HCT116 (cell line): ENCODE results near the gene WSCD1. TPM values are rescaled to one million over a fixed set of nuclear protein-coding genes. Genes with fewer than 3 reads are reported as not detected.

Experiments
- ATAC-seq: fragments of 200-7000 bp; cut with Tn5 transposase; 2 replicates; pipeline ENCODE4 v1.9.1; 2020; ENCODE audit warnings: mild to moderate bottlenecking, moderate library complexity
- BruUV-seq: library from RNA; stranded (reverse); fragments of 400-500 nt; replicated peaks from 2 replicates; lab custom pipeline; 2021; lab: Mats Ljungman, UMichigan
- CTCF ChIA-PET: fragments of 300-600 bp; sonication (Branson Sonifier 250); formaldehyde crosslinking; loops from one replicate; lab custom pipeline; 2021; ENCODE audit warnings: antibody characterized with exemption; lab: Charles Lee
- POLR2A ChIA-PET: fragments of 300-600, 350-600 bp; sonication (Branson Sonifier 250); formaldehyde crosslinking; loops from one replicate; lab custom pipeline; 2021; ENCODE audit warnings: antibody characterized with exemption; lab: Charles Lee
- RAD21 ChIA-PET, 2 experiments: fragments of 300-600 bp; sonication (Branson Sonifier 250); formaldehyde crosslinking; loops; one replicate each; lab custom pipeline; 2023; ENCODE audit warnings: low total read pairs in 2 of 2; ENCODE audit not compliant: uncharacterized antibody in 2 of 2, unreplicated experiment in 2 of 2, low non-redundant PET in 1 of 2; lab: Charles Lee
- DNase-seq: peaks from one replicate; pipeline ENCODE4 v3.0.0-alpha.2; 2010; ENCODE audit warnings: low read depth, low spot score
- H2AFZ ChIP-seq: fragments of 200-600 bp; shearing (Covaris generic), sonication (generic); 2 replicates; pipeline ENCODE4 v1.6.1; 2017; ENCODE audit warnings: low read depth, mixed run types, mixed read lengths, antibody characterized with exemption, low read length; ENCODE audit not compliant: poor library complexity, severe bottlenecking
- H3K27ac ChIP-seq: 2 replicates; pipeline ENCODE4 v1.5.1; 2012; ENCODE audit warnings: low read depth, low read length
- H3K27me3 ChIP-seq: fragments of 200-600 bp; sonication (generic); 2 replicates; pipeline ENCODE4 v1.6.1; 2016; ENCODE audit warnings: mixed run types, low read length, mixed read lengths; ENCODE audit not compliant: insufficient read depth
- H3K36me3 ChIP-seq, 2 experiments: fragments of 200-500 bp in 1 of 2; fragments of 200-600 bp in 1 of 2; sonication (Bioruptor generic) in 1 of 2; sonication (generic) in 1 of 2; 2 replicates each; pipeline versions ENCODE4 v1.5.1 to v1.6.1; 2014 to 2016; ENCODE audit warnings: low read length in 2 of 2, inconsistent platforms in 1 of 2, mixed read lengths in 1 of 2, mixed run types in 1 of 2; ENCODE audit not compliant: insufficient read depth in 2 of 2, control insufficient read depth in 1 of 2
- H3K4me1 ChIP-seq, 2 experiments: fragments of 200-600 bp in 1 of 2; sonication (generic) in 1 of 2; 2 replicates each; pipeline versions ENCODE4 v1.5.1 to v1.6.1; 2012 to 2017; ENCODE audit warnings: low read length in 2 of 2, inconsistent platforms in 1 of 2, mild to moderate bottlenecking in 1 of 2, mixed read lengths in 1 of 2, mixed run types in 1 of 2, moderate library complexity in 1 of 2; ENCODE audit not compliant: insufficient read depth in 2 of 2, control insufficient read depth in 1 of 2
- H3K4me2 ChIP-seq: fragments of 200-600 bp; sonication (generic); 2 replicates; pipeline ENCODE4 v1.6.1; 2017; ENCODE audit warnings: mixed run types, low read length, mixed read lengths
- H3K4me3 ChIP-seq, 2 experiments: fragments of 200-600 bp in 1 of 2; sonication (generic) in 1 of 2; replicated peaks in 1 of 2; 2 replicates each; pipeline ENCODE4 v1.5.1; 2011 to 2016; ENCODE audit warnings: low read length in 2 of 2, control low read depth in 1 of 2, low read depth in 1 of 2, mild to moderate bottlenecking in 1 of 2, mixed read lengths in 1 of 2, mixed run types in 1 of 2
- H3K79me2 ChIP-seq: fragments of 200-600 bp; sonication (generic); 2 replicates; pipeline ENCODE4 v1.6.1; 2017; ENCODE audit warnings: mild to moderate bottlenecking, mixed run types, low read length, moderate library complexity, mixed read lengths; ENCODE audit not compliant: insufficient read depth
- H3K9ac ChIP-seq: fragments of 200-600 bp; sonication (generic); 2 replicates; pipeline ENCODE4 v1.6.1; 2016; ENCODE audit warnings: low read length, mixed read lengths
- H3K9me2 ChIP-seq: fragments of 200-600 bp; sonication (generic), shearing (Covaris generic); 2 replicates; pipeline ENCODE4 v1.6.1; 2017; ENCODE audit warnings: mixed run types, mild to moderate bottlenecking, moderate library complexity; ENCODE audit not compliant: insufficient read depth
- H3K9me3 ChIP-seq, 2 experiments: fragments of 200-500 bp in 1 of 2; fragments of 200-600 bp in 1 of 2; sonication (Bioruptor generic) in 1 of 2; sonication (generic) in 1 of 2; 2 replicates each; pipeline ENCODE4 v1.6.1; 2014 to 2017; ENCODE audit warnings: low read length in 2 of 2, mixed read lengths in 2 of 2, inconsistent platforms in 1 of 2, low read depth in 1 of 2, mild to moderate bottlenecking in 1 of 2, mixed run types in 1 of 2, moderate library complexity in 1 of 2; ENCODE audit not compliant: control insufficient read depth in 1 of 2, insufficient read depth in 1 of 2
- H4K20me1 ChIP-seq: fragments of 200-600 bp; sonication (generic), shearing (Covaris generic); 2 replicates; pipeline ENCODE4 v1.6.1; 2017; ENCODE audit warnings: mixed run types, mild to moderate bottlenecking, moderate library complexity; ENCODE audit not compliant: insufficient read depth
- ATF3 ChIP-seq: IDR thresholded peaks from 2 replicates; pipeline ENCODE4 v1.6.1; 2012
- CBX3 ChIP-seq: IDR thresholded peaks from 2 replicates; pipeline ENCODE4 v1.6.1; 2012; ENCODE audit warnings: low read depth
- CEBPB ChIP-seq: IDR thresholded peaks from 2 replicates; pipeline ENCODE4 v1.6.1; 2012; ENCODE audit warnings: low read depth
- EGR1 ChIP-seq: IDR thresholded peaks from 2 replicates; pipeline ENCODE4 v1.6.1; 2012; ENCODE audit warnings: low read depth
- EZH2 ChIP-seq: fragments of 200-600 bp; sonication (generic); IDR thresholded peaks from 2 replicates; pipeline ENCODE4 v1.6.1; 2017; ENCODE audit warnings: antibody characterized with exemption, mixed run types
- JUND ChIP-seq: IDR thresholded peaks from 2 replicates; pipeline ENCODE4 v1.6.1; 2012
- MAX ChIP-seq: IDR thresholded peaks from 2 replicates; pipeline ENCODE4 v1.6.1; 2012
- POLR2A ChIP-seq: IDR thresholded peaks from 2 replicates; pipeline ENCODE4 v1.7.0; 2011; ENCODE audit warnings: borderline replicate concordance; ENCODE audit not compliant: insufficient read depth, insufficient read length; ENCODE audit errors: extremely low read depth
- POLR2AphosphoS5 ChIP-seq: IDR thresholded peaks from 2 replicates; pipeline ENCODE4 v1.6.1; 2011; ENCODE audit warnings: mild to moderate bottlenecking, low read depth, low read length, moderate library complexity
- RAD21 ChIP-seq: IDR thresholded peaks from 2 replicates; pipeline ENCODE4 v1.6.1; 2012; ENCODE audit warnings: low read depth, mild to moderate bottlenecking
- SP1 ChIP-seq: IDR thresholded peaks from 2 replicates; pipeline ENCODE4 v1.6.1; 2012; ENCODE audit warnings: low read depth
- SRF ChIP-seq: IDR thresholded peaks from 2 replicates; pipeline ENCODE4 v1.6.1; 2012; ENCODE audit warnings: low read depth
- TCF7L2 ChIP-seq: IDR thresholded peaks from 2 replicates; pipeline ENCODE4 v1.7.0; 2011; ENCODE audit warnings: borderline replicate concordance, inconsistent platforms; ENCODE audit not compliant: insufficient read depth, insufficient read length; ENCODE audit errors: extremely low read depth
- YY1 ChIP-seq: IDR thresholded peaks from 2 replicates; pipeline ENCODE4 v1.6.1; 2011; ENCODE audit warnings: low read length, low read depth, moderate library complexity, mild to moderate bottlenecking; ENCODE audit not compliant: insufficient replicate concordance; ENCODE audit errors: extremely low read depth
- ZBTB33 ChIP-seq: IDR thresholded peaks from 2 replicates; pipeline ENCODE4 v1.6.1; 2011; ENCODE audit warnings: mild to moderate bottlenecking, low read length, moderate library complexity; ENCODE audit not compliant: insufficient replicate concordance; ENCODE audit errors: extremely low read depth
- ZNF274 ChIP-seq: fragments of 200-500 bp; sonication (Bioruptor generic); IDR thresholded peaks from 2 replicates; pipeline ENCODE4 v1.6.1; 2014; ENCODE audit warnings: mild to moderate bottlenecking, low read depth, low read length, inconsistent platforms
- intact Hi-C: fragments of 100-400 bp; cut with micrococcal nuclease; formaldehyde crosslinking; loops from 2 replicates; pipeline ENCODE4 v1.10.0; 2022
- total RNA-seq: library from RNA; stranded (reverse); gene quantifications from one replicate; pipeline ENCODE4 v1.2.1, GENCODE V29; 2021; ENCODE audit not compliant: unreplicated experiment
- TF ChIP-seq, protein P1 (sequence below), 3 experiments: fragments of 200-600 bp in 1 of 3; sonication (generic) in 1 of 3; IDR thresholded peaks in 2 of 3; conservative IDR thresholded peaks in 1 of 3; 2 replicates each; pipeline ENCODE4 v1.5.1; 2012 to 2017; ENCODE audit warnings: low read depth in 2 of 3, low read length in 2 of 3, antibody characterized with exemption in 1 of 3, borderline replicate concordance in 1 of 3, control low read depth in 1 of 3, mild to moderate bottlenecking in 1 of 3, mixed read lengths in 1 of 3, mixed run types in 1 of 3, moderate library complexity in 1 of 3; ENCODE audit not compliant: insufficient read depth in 1 of 3
- TF ChIP-seq, protein P2 (sequence below): IDR thresholded peaks from 2 replicates; pipeline ENCODE4 v1.6.1; 2012; ENCODE audit warnings: low read depth

WSCD1 gene
- total RNA-seq, 1 experiment from 2014 or later: 0.15 TPM

DNA sequence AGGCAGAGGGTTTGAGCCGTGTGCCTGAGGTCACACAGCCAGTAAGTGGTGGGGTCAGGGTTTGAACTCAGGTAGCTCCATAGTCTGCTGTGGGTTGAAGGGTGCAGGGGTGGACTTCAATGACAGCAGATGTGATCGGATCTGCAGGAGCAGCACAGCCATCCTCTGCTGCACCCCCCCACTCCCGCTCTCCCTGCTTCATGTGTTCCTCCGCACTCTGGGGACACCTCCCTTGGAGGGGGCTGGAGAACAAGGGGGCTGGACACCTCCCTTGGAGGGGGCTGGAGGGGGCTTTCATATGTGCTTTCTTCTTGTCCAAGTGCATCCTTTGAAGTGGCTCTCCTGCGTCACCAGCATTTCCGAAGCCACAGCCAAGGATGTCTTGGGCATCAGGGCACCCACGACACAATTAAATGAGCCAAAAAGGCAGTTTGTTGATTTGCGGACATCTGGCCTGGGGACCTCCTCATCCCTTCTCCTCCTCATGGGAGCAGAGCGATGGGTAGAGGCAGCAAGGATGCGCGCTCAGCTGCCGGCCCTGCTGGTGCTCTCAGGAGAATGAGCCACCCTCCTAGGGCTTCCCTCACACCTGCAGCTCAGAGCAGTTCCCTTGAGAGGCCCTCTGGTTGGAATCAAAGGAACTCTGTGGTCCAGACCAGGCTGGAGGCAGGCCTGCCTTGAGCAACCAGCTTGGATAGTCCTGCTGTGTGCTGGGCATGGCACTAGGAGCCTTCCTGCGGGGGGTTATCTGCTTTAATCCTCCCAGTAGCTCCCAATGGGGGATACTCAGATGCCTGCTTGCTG lies 26.2 kb downstream of the WSCD1 start:
- Histone ChIP-seq H3K27ac (no peak overlapping the region), H3K36me3 (no peaks in the 10 kb centered on the region), H3K9ac (no peak overlapping the region), H3K4me1 (no peaks in the 10 kb centered on the region), H3K79me2 (no peaks in the 10 kb centered on the region), H3K4me2 (no peak overlapping the region), H3K27me3 (peaks cover 74% of the 10 kb centered on the region)
- RAD21 ChIA-PET: no interaction called here
- DNase-seq (no peak), ATAC-seq (no peak)
- TF ChIP-seq MAX: no peak
- TF ChIP-seq EZH2: no peak
- TF ChIP-seq ZBTB33: no peak
- no peak for TF ChIP-seq POLR2AphosphoS5
- no peak for TF ChIP-seq TCF7L2
- TF ChIP-seq ZNF274: no peak
- TF ChIP-seq CEBPB: no peak
- no peak for TF ChIP-seq SP1
- TF ChIP-seq, protein P1, sequence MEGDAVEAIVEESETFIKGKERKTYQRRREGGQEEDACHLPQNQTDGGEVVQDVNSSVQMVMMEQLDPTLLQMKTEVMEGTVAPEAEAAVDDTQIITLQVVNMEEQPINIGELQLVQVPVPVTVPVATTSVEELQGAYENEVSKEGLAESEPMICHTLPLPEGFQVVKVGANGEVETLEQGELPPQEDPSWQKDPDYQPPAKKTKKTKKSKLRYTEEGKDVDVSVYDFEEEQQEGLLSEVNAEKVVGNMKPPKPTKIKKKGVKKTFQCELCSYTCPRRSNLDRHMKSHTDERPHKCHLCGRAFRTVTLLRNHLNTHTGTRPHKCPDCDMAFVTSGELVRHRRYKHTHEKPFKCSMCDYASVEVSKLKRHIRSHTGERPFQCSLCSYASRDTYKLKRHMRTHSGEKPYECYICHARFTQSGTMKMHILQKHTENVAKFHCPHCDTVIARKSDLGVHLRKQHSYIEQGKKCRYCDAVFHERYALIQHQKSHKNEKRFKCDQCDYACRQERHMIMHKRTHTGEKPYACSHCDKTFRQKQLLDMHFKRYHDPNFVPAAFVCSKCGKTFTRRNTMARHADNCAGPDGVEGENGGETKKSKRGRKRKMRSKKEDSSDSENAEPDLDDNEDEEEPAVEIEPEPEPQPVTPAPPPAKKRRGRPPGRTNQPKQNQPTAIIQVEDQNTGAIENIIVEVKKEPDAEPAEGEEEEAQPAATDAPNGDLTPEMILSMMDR (IDR thresholded peaks at IDR 0.05 in 2 of 3, conservative IDR thresholded peaks at IDR 0.05 in 1 of 3; ENCODE audit: borderline replicate concordance in 1 of 3, insufficient read depth in 1 of 3, low read depth in 2 of 3, low read length in 2 of 3): no peak
- no peak for TF ChIP-seq JUND
- TF ChIP-seq RAD21: no peak
- TF ChIP-seq SRF: no peak
- no peak for TF ChIP-seq EGR1
- no peak for TF ChIP-seq CBX3
- TF ChIP-seq, protein P2, sequence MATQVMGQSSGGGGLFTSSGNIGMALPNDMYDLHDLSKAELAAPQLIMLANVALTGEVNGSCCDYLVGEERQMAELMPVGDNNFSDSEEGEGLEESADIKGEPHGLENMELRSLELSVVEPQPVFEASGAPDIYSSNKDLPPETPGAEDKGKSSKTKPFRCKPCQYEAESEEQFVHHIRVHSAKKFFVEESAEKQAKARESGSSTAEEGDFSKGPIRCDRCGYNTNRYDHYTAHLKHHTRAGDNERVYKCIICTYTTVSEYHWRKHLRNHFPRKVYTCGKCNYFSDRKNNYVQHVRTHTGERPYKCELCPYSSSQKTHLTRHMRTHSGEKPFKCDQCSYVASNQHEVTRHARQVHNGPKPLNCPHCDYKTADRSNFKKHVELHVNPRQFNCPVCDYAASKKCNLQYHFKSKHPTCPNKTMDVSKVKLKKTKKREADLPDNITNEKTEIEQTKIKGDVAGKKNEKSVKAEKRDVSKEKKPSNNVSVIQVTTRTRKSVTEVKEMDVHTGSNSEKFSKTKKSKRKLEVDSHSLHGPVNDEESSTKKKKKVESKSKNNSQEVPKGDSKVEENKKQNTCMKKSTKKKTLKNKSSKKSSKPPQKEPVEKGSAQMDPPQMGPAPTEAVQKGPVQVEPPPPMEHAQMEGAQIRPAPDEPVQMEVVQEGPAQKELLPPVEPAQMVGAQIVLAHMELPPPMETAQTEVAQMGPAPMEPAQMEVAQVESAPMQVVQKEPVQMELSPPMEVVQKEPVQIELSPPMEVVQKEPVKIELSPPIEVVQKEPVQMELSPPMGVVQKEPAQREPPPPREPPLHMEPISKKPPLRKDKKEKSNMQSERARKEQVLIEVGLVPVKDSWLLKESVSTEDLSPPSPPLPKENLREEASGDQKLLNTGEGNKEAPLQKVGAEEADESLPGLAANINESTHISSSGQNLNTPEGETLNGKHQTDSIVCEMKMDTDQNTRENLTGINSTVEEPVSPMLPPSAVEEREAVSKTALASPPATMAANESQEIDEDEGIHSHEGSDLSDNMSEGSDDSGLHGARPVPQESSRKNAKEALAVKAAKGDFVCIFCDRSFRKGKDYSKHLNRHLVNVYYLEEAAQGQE: no peak
- TF ChIP-seq YY1: no peak
- TF ChIP-seq POLR2A: no peak
- no peak for TF ChIP-seq ATF3
- TF ChIP-seq, all 23 proteins: peak for 0
- BruUV-seq: no TSS peak
- POLR2A ChIA-PET: no interaction called here
- Histone ChIP-seq H2AFZ (no peak overlapping the region), H3K4me3 (no peak overlapping the region), H3K9me3 (no peaks in the 10 kb centered on the region), H4K20me1 (no peaks in the 10 kb centered on the region), H3K9me2 (no peaks in the 10 kb centered on the region)
- CTCF ChIA-PET: no interaction called here
- intact Hi-C loops: no loop called here
